Caki2 (cell line): ENCODE measurements around the gene FAM131A. TPM values are rescaled to one million over a fixed set of nuclear protein-coding genes. Genes with fewer than 3 reads are reported as not detected.
"Not testable (repeated sequence)": the region's sequence is repeated elsewhere in the genome, so short reads cannot be mapped to it uniquely, and the experiment has no call there.

Source experiments
- DNase-seq: peaks from one replicate; pipeline ENCODE4 v3.0.0-alpha.2; 2015; ENCODE audit warnings: low read depth
- in situ Hi-C: cut with HindIII; loops from 2 replicates; pipeline ENCODE4 v1.10.0; 2016; ENCODE audit warnings: low sequenced_read_pairs, low pct_unique_long_range_greater_than_20kb, mixed read lengths
- total RNA-seq: library from RNA; depleted of rRNA; stranded (reverse); fragments of >200 nt; shearing (Covaris generic); gene quantifications from 2 replicates; pipeline ENCODE4 v1.2.3, GENCODE V29; 2014; ENCODE audit warnings: low replicate concordance

Gene FAM131A
- total RNA-seq, 1 experiment from 2014 or later: 33.4 TPM

GRCh38 chr3:184335661-184336546, 1.5 kb upstream of the FAM131A start:
- peak; percentile 73 for DNase-seq
- in situ Hi-C loops: no loop called here

GRCh38 chr3:184336547-184337398, 627 bp upstream of the FAM131A start:
- in situ Hi-C loops: no loop called here
- DNase-seq: peak; percentile 60

GRCh38 chr3:184337981-184338380, 581 bp downstream of the FAM131A start:
- in situ Hi-C loops: no loop called here
- DNase-seq: no peak

- no peak for DNase-seq
- in situ Hi-C loops: no loop called here
These were observed 1.1 kb downstream of the FAM131A start for GRCh38 chr3:184338511-184338945.

GRCh38 chr3:184339001-184339400, 1.6 kb downstream of the FAM131A start:
- no peak for DNase-seq
- in situ Hi-C loops: no loop called here

- DNase-seq, in situ Hi-C loops: not testable (repeated sequence)
These were observed 2.2 kb downstream of the FAM131A start for GRCh38 chr3:184339451-184340135.

GRCh38 chr3:184341925-184342324, 4.5 kb downstream of the FAM131A start:
- in situ Hi-C loops: no loop called here
- no peak for DNase-seq

GRCh38 chr3:184343200-184343876, 5.9 kb downstream of the FAM131A start:
- no peak for DNase-seq
- in situ Hi-C loops: no loop called here

GRCh38 chr3:184344579-184345316, 7.3 kb downstream of the FAM131A start:
- in situ Hi-C loops: no loop called here
- no peak for DNase-seq

GRCh38 chr3:184345317-184346144, 8.1 kb downstream of the FAM131A start:
- DNase-seq: peak; percentile 95
- in situ Hi-C loops: no loop called here

GRCh38 chr3:184346480-184347190, 9.2 kb downstream of the FAM131A start:
- DNase-seq: no peak
- in situ Hi-C loops: no loop called here

GRCh38 chr3:184347321-184348056, 10.1 kb downstream of the FAM131A start:
- DNase-seq: no peak
- in situ Hi-C loops: no loop called here

- in situ Hi-C loops: no loop called here
- no peak for DNase-seq
These were observed 10.6 kb downstream of the FAM131A start for GRCh38 chr3:184348057-184348382.

- DNase-seq: no peak
- in situ Hi-C loops: loop anchor here (25.0 kb wide), 1 partner anchor 187 kb away; no protein-coding TSS in a partner anchor
These were observed 12.4 kb downstream of the FAM131A start for GRCh38 chr3:184349563-184350470.

GRCh38 chr3:184350618-184351017, 13.2 kb downstream of the FAM131A start:
- in situ Hi-C loops: loop anchor here (25.0 kb wide), 1 partner anchor 187 kb away; no protein-coding TSS in a partner anchor
- no peak for DNase-seq
